ENCODE measurements around the gene PALD1. TPM values are rescaled to one million over a fixed set of nuclear protein-coding genes. Genes with fewer than 3 reads are reported as not detected.
A peak's percentile ranks its signal among the peaks of the same experiment; 100 is the strongest.

Gene PALD1
- total and polyA plus RNA-seq, 3 donors from 2014 or later, result 6.3 to 13.3 (median 8.3) TPM

- H3K27me3 ChIP-seq, result no peaks in the 10 kb centered on the region
- H3K27ac ChIP-seq, result no peak overlapping the region
- intact Hi-C loops (cut with DNase I; ENCODE audit: low total_unique reads), result no loop called here
- H3K4me1 ChIP-seq, result peaks cover 7% of the 10 kb centered on the region
- 71 to 85% methylated on average over 9 to 10 of the region's 10 CpGs for WGBS, 2 donors
- DNase-seq, result no peak
- H3K4me3 ChIP-seq, result no peak overlapping the region
- no peaks in the 10 kb centered on the region for H3K36me3 ChIP-seq (ENCODE audit: low read depth, missing control alignments)
- no peaks in the 10 kb centered on the region for H3K9me3 ChIP-seq
- TF ChIP-seq CTCF (IDR thresholded peaks at IDR 0.05) (no peak), POLR2A (IDR thresholded peaks at IDR 0.05) (no peak)
These were observed 110.4 kb downstream of the PALD1 start for GRCh38 chr10:70588859-70589570.

GRCh38 chr10:70589762-70590654, 111.4 kb downstream of the PALD1 start:
- intact Hi-C loops (cut with DNase I; ENCODE audit: low total_unique reads), result no loop called here
- peak; percentile 32 for DNase-seq
- 77 to 86% methylated on average over 5 of the region's 5 CpGs for WGBS, 2 donors
- Histone ChIP-seq H3K36me3 (ENCODE audit: low read depth, missing control alignments) (no peaks in the 10 kb centered on the region), H3K4me3 (no peak overlapping the region), H3K27ac (no peak overlapping the region), H3K9me3 (no peaks in the 10 kb centered on the region), H3K4me1 (peaks cover under 1% of the 10 kb centered on the region), H3K27me3 (no peaks in the 10 kb centered on the region)
- TF ChIP-seq POLR2A (IDR thresholded peaks at IDR 0.05), result no peak
- no peak for TF ChIP-seq CTCF (IDR thresholded peaks at IDR 0.05)

GRCh38 chr10:70590655-70591416, 112.3 kb downstream of the PALD1 start:
- Histone ChIP-seq H3K27ac (no peak overlapping the region), H3K9me3 (no peaks in the 10 kb centered on the region), H3K4me1 (no peaks in the 10 kb centered on the region), H3K27me3 (no peaks in the 10 kb centered on the region), H3K36me3 (ENCODE audit: low read depth, missing control alignments) (no peaks in the 10 kb centered on the region), H3K4me3 (no peak overlapping the region)
- TF ChIP-seq POLR2A (IDR thresholded peaks at IDR 0.05), result no peak
- no peak for TF ChIP-seq CTCF (IDR thresholded peaks at IDR 0.05)
- intact Hi-C loops (cut with DNase I; ENCODE audit: low total_unique reads), result no loop called here
- DNase-seq, result peak; percentile 11
- WGBS, 2 donors, result 67 to 74% methylated on average over 5 of the region's 5 CpGs

GRCh38 chr10:70592186-70592735, 113.7 kb downstream of the PALD1 start:
- 94 to 100% methylated on average over 2 of the region's 2 CpGs for WGBS, 2 donors
- Histone ChIP-seq H3K36me3 (ENCODE audit: low read depth, missing control alignments) (no peaks in the 10 kb centered on the region), H3K4me3 (no peak overlapping the region), H3K27me3 (no peaks in the 10 kb centered on the region), H3K27ac (no peak overlapping the region), H3K4me1 (no peaks in the 10 kb centered on the region), H3K9me3 (no peaks in the 10 kb centered on the region)
- no peak for DNase-seq
- no peak for TF ChIP-seq CTCF (IDR thresholded peaks at IDR 0.05)
- no peak for TF ChIP-seq POLR2A (IDR thresholded peaks at IDR 0.05)
- intact Hi-C loops (cut with DNase I; ENCODE audit: low total_unique reads), result no loop called here

Data from testis (tissue), 3 donors.